H1 (cell line): ENCODE results near the gene MID2.

ENCODE experiments used
- EZH2 ChIP-seq: fragments of 200-600 bp; sonication (generic); IDR thresholded peaks from 2 replicates; pipeline ENCODE4 v1.7.1; 2012; ENCODE audit warnings: low read depth, mild to moderate bottlenecking, moderate library complexity, low read length, inconsistent platforms; ENCODE audit not compliant: severe bottlenecking
- GABPA ChIP-seq: IDR thresholded peaks from 2 replicates; pipeline ENCODE4 v1.6.1; 2011; ENCODE audit warnings: mild to moderate bottlenecking, low read length, moderate library complexity, borderline replicate concordance; ENCODE audit not compliant: insufficient read depth
- JUN ChIP-seq: IDR thresholded peaks from 2 replicates; pipeline ENCODE4 v1.6.1; 2011; ENCODE audit warnings: low read depth, mild to moderate bottlenecking, improper control_type of control experiment, low read length
- POLR2A ChIP-seq, 2 experiments: IDR thresholded peaks; 1 replicate in 1 of 2; 2 replicates in 1 of 2; pipeline ENCODE4 v1.6.1; 2011; ENCODE audit warnings: low read depth in 2 of 2, low read length in 2 of 2, mild to moderate bottlenecking in 2 of 2; ENCODE audit errors: control extremely low read depth in 1 of 2
- TF ChIP-seq, protein P1 (sequence below), 3 experiments: IDR thresholded peaks; 1 replicate in 2 of 3; 2 replicates in 1 of 3; pipeline versions ENCODE4 v1.5.1 to v1.6.1; 2011; ENCODE audit warnings: low read length in 3 of 3, mild to moderate bottlenecking in 3 of 3, inconsistent platforms in 2 of 3, low read depth in 1 of 3, moderate library complexity in 1 of 3; ENCODE audit not compliant: insufficient read depth in 1 of 3; ENCODE audit errors: control extremely low read depth in 1 of 3

DNA sequence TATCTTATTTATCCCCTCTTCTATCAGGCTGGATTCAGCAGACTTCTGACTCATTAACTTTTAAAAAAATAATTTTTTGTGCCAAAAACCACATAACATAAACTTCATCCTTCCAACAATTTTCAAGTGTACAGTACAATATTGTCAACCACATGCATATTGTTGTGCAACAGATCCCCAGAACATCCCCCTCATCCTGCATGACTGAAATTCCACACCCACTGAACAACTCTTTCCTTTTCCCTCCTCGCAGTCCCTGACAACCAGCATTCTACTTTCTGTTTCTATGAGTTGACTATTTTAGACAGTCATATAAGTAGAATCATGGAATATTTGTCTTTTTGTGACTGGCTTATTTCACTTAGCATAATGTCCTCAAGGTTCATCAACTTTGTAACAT is 2.2 kb upstream of the MID2 start:
- TF ChIP-seq EZH2 (no peak), JUN (no peak), POLR2A (IDR thresholded peaks at IDR 0.05; ENCODE audit: control extremely low read depth in 1 of 2, low read depth in 2 of 2, low read length in 2 of 2) (no peak), GABPA (no peak)
- TF ChIP-seq, protein P1, sequence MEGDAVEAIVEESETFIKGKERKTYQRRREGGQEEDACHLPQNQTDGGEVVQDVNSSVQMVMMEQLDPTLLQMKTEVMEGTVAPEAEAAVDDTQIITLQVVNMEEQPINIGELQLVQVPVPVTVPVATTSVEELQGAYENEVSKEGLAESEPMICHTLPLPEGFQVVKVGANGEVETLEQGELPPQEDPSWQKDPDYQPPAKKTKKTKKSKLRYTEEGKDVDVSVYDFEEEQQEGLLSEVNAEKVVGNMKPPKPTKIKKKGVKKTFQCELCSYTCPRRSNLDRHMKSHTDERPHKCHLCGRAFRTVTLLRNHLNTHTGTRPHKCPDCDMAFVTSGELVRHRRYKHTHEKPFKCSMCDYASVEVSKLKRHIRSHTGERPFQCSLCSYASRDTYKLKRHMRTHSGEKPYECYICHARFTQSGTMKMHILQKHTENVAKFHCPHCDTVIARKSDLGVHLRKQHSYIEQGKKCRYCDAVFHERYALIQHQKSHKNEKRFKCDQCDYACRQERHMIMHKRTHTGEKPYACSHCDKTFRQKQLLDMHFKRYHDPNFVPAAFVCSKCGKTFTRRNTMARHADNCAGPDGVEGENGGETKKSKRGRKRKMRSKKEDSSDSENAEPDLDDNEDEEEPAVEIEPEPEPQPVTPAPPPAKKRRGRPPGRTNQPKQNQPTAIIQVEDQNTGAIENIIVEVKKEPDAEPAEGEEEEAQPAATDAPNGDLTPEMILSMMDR (IDR thresholded peaks at IDR 0.05; ENCODE audit: control extremely low read depth in 1 of 3, insufficient read depth in 1 of 3, low read depth in 1 of 3, low read length in 3 of 3), result no peak
